Measurements from ENCODE around the gene AHDC1. TPM values are rescaled to one million over a fixed set of nuclear protein-coding genes. Genes with fewer than 3 reads are reported as not detected.
A peak's percentile ranks its signal among the peaks of the same experiment; 100 is the strongest.
"Not testable (repeated sequence)": the region's sequence is repeated elsewhere in the genome, so short reads cannot be mapped to it uniquely, and the experiment has no call there.

Gene AHDC1
- total RNA-seq, 4 donors from 2014 or later, result 7.5 to 12.9 (median 8.2) TPM

DNA sequence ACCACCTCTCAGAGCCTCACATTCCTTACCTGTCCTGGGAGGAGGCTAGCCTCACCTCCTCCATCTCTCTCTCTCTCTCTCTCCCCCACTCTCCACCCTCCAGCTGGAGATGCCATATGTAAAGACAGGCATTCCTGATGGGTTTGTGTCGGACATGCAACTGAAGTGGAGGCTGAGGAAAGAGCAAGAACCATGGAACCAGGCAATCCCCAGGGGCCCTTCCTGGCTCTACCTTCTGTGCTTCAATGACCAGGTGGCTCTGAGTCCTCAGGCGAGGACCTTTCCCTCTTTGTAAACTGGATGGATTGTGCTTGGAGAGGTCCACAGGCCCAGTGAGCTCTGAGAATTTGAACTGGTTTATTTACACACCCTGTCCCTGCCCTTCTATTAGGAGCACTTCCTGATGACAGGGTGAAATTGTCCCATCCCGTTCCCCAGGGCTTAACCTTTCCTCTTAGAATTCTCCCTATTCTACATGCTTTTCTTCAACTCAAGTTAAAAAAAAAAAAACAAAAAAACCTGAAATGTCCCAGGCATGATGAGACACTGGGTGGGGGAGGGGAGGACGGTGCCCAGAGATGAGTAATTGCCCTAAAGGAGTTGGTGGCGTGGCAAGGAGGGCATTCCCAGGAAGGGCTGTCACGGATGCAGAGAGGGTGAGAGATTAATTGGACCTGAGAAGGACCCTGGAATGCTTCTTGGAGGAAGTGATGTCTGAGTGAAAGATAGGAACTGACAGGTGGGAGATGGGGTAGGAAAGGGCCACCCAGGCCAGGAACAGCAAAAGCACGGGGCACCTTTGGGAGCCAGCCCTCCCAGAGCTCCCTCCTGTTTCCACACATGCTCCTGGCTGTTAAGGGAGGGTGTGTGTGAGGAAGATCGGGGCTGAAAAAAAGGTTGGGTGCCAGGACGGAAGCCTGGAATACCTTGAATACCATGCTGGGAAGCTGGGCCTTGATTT, 63.8 kb downstream of the AHDC1 start:
- TF ChIP-seq, protein P1, sequence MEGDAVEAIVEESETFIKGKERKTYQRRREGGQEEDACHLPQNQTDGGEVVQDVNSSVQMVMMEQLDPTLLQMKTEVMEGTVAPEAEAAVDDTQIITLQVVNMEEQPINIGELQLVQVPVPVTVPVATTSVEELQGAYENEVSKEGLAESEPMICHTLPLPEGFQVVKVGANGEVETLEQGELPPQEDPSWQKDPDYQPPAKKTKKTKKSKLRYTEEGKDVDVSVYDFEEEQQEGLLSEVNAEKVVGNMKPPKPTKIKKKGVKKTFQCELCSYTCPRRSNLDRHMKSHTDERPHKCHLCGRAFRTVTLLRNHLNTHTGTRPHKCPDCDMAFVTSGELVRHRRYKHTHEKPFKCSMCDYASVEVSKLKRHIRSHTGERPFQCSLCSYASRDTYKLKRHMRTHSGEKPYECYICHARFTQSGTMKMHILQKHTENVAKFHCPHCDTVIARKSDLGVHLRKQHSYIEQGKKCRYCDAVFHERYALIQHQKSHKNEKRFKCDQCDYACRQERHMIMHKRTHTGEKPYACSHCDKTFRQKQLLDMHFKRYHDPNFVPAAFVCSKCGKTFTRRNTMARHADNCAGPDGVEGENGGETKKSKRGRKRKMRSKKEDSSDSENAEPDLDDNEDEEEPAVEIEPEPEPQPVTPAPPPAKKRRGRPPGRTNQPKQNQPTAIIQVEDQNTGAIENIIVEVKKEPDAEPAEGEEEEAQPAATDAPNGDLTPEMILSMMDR (IDR thresholded peaks at IDR 0.05), result no peak
- ATAC-seq (ENCODE audit: low FRiP score) (no peak), DNase-seq (ENCODE audit: low spot score) (no peak)

DNA sequence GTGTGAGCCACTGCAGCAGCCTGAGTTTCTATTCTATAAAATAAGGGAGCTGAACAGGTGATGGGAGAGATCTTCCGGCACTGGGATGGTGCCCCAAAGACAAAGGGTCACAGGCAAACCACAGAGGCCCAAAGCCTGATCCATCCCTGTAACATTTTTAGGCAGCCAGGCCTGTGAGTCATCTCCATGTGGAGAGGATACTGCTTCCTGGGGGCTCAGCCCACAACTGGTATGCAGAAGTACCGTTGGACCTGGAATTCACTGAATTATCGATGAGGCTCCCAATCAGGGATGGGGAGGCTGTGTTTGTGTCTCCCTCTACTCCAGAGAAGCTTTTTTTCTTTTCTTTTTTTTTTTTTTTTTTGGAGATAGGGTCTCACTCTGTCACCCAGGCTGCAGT, 65.2 kb downstream of the AHDC1 start:
- DNase-seq (ENCODE audit: low spot score) (no peak), ATAC-seq (ENCODE audit: low FRiP score) (no peak)
- TF ChIP-seq, protein P1 (IDR thresholded peaks at IDR 0.05), result no peak

DNA sequence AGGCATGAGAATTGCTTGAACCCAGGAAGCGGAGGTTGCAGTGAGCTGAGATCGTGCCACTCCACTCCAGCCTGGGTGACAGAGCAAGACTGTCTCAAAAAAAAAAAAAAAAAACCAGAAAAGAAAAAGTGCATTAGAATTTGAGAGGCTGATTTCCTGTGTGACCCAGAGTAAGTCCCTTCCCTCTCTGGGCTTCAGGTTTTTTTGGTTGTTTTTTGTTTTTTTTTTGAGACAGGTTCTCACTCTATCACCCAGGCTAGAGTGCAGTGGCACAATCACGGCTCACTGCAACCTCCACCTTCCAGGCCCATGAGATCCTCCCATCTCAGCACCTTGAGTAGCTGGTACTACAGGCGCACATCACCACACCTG, 65.7 kb downstream of the AHDC1 start:
- not testable (repeated sequence) for ATAC-seq (ENCODE audit: low FRiP score)

DNA sequence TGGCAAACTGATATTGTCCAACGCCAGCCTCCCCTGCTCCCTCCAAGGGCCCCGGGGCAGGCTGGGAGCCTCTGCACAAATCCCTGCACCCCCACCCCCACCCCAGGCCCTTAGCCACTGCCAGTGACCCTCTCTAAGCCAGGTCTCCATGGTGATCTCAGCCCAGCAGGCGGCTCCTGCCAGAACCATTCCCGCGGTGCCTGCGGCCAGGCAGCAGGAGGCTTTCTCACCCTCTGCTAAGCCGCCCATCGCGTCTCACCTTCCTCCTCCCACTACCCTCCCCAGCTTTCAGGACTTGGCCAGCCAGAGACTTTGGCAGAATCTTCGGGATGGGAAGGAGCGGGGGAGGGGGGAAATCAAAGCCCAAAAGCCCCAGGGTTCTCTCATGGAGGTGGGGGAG, 67.2 kb downstream of the AHDC1 start:
- ATAC-seq (ENCODE audit: low FRiP score) (peak; percentile 37), DNase-seq (ENCODE audit: low spot score) (no peak)
- TF ChIP-seq, protein P1 (IDR thresholded peaks at IDR 0.05), result no peak

More for the DNA sequence above, 65.7 kb downstream of the AHDC1 start:
- not testable (repeated sequence) for DNase-seq (ENCODE audit: low spot score)

DNA sequence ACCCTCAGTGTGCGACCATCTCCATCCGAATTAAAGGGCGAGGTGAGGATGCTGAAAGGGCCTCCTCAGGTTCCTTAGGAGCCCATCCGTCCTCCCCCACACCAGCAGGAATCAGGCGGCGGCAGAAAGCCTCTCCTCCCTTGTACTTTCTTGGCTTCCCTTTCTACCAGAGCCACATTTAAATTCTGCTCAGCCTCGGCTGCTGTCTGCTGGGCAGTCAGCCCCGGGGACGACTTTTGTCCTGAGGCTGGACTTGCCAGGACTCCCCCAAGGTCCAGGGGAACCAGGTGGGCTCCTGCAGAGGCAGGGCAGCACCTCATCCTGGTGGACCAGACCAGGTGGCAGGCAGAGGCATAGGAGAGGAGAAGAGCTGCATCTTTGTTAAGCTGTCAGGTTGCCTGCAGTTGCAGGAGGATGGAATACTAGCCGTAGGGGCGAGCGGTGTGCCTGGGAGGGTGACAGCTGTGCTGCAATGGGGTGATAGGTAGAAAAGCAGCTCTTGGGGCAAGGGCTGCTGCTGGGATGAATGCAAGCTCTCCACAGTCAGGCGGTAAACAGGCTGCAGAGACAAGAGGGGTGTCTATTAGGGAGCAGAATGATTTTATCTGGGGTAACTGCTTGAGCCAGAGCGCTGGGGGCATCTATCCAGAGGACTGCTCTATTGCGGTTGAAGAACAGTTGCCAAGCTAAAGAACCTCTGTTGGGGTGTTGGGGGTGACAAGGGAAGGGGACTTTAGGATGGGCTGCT, 67.8 kb downstream of the AHDC1 start:
- ATAC-seq (ENCODE audit: low FRiP score) (no peak), DNase-seq (ENCODE audit: low spot score) (no peak)
- TF ChIP-seq, protein P1 (IDR thresholded peaks at IDR 0.05), result no peak

DNA sequence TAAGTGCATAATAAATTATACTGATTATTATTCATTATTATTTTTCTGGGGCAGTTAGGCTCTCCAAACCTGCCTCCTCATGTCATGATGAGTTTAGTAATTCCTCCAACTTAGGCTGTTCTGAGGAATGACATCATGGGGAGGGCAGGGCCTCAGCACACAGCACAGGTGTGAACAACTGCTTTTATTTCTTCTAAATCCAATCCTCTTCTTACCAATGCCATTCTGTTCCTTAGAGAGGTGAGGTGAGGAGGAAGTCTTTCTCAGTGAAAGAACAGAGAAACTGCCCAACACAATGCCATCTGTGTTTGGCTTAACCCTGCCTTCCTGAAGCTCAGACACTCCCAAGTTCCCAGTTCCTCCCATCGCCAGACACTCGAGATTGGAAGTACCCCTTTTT, 68.6 kb downstream of the AHDC1 start:
- ATAC-seq (ENCODE audit: low FRiP score), result no peak
- no peak for DNase-seq (ENCODE audit: low spot score)
- TF ChIP-seq, protein P1 (IDR thresholded peaks at IDR 0.05), result no peak

DNA sequence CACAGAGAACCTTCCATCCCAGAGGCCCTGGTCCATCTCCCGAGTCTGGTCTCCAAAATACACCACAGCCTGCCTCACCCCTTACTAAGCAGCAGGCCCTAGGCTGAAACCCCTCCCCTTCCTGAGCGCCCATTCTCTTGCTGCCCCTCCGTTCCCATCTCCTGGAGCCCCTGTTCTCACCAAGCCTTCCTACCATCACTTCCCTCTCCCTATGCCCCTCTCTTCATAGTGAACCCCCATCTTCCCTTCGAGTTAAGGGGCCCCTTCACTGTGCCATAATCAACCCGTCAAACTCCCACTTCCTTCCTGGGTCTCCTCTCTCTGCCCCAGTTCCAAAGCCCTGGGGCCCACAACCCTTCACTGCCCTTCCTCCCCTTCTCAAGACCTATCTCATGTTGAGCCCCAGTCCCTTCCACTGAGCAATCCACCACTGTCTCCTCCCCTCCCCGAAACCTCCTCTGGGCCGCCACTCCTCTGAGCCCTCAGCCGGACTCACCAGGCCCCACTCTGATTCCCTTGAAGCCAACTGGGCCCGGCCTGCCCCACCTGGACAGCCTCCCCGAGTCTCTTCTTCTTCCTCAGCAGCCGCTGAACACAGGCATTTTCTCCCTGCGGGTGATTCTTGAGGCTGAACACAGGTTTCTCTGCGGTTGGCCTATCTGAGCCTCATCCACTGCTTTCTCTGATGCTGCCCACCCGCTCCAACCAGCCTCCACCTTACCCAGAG, 71.8 kb downstream of the AHDC1 start:
- TF ChIP-seq, protein P1 (IDR thresholded peaks at IDR 0.05), result no peak
- no peak for ATAC-seq (ENCODE audit: low FRiP score)

More for the DNA sequence above, 71.8 kb downstream of the AHDC1 start:
- no peak for DNase-seq (ENCODE audit: low spot score)
